ENCODE data around the gene WDR83.
"Not testable (repeated sequence)": the region's sequence is repeated elsewhere in the genome, so short reads cannot be mapped to it uniquely, and the experiment has no call there.

Gene WDR83

GRCh38 chr19:12708641-12709040 is 42.0 kb downstream of the WDR83 start:
- Histone ChIP-seq H4K20me1 (ENCODE audit: control insufficient read depth, insufficient read depth, low read depth, low read length) (no peaks in the 10 kb centered on the region), H3K27me3 (ENCODE audit: control insufficient read depth, low read length) (no peaks in the 10 kb centered on the region), H3K4me1 (ENCODE audit: control insufficient read depth, low read length) (peaks cover 1% of the 10 kb centered on the region), H3K9me2 (replicated peaks; ENCODE audit: control insufficient read depth, low read length) (no peaks in the 10 kb centered on the region), H3K4me2 (ENCODE audit: low read length) (no peak overlapping the region), H3K79me2 (ENCODE audit: control insufficient read depth, low read length) (peaks cover 2% of the 10 kb centered on the region; the same call in 1 of the 2 replicates), H3K9me3 (ENCODE audit: control insufficient read depth, insufficient read depth, low read length) (no peaks in the 10 kb centered on the region), H3K4me3 (ENCODE audit: low read length) (no peak overlapping the region), H3F3A (ENCODE audit: control insufficient read depth, insufficient read depth) (peaks cover 2% of the 10 kb centered on the region; the same call in 1 of the 2 replicates), H3K27ac (ENCODE audit: low read depth, low read length) (no peak overlapping the region), H3K36me3 (ENCODE audit: control insufficient read depth, low read length) (peaks cover 81% of the 10 kb centered on the region)
- TF ChIP-seq CTCF (IDR thresholded peaks at IDR 0.05; ENCODE audit: low read depth, low read length, poor library complexity, severe bottlenecking) (no peak), EZH2phosphoT487 (IDR thresholded peaks at IDR 0.05; ENCODE audit: borderline replicate concordance, low read length) (no peak)

GRCh38 chr19:12711187-12711586 is 44.6 kb downstream of the WDR83 start:
- no peaks in the 10 kb centered on the region for H3K4me1 ChIP-seq (ENCODE audit: control insufficient read depth, low read length)
- H3K27ac ChIP-seq (ENCODE audit: low read depth, low read length): no peak overlapping the region
- no peaks in the 10 kb centered on the region for H3K27me3 ChIP-seq (ENCODE audit: control insufficient read depth, low read length)
- H3K9me3 ChIP-seq (ENCODE audit: control insufficient read depth, insufficient read depth, low read length): no peaks in the 10 kb centered on the region
- no peaks in the 10 kb centered on the region for H3K9me2 ChIP-seq (replicated peaks; ENCODE audit: control insufficient read depth, low read length)
- no peak overlapping the region for H3K4me3 ChIP-seq (ENCODE audit: low read length)
- TF ChIP-seq CTCF (IDR thresholded peaks at IDR 0.05; ENCODE audit: low read depth, low read length, poor library complexity, severe bottlenecking) (no peak), EZH2phosphoT487 (IDR thresholded peaks at IDR 0.05; ENCODE audit: borderline replicate concordance, low read length) (no peak)
- H3K4me2 ChIP-seq (ENCODE audit: low read length): no peak overlapping the region
- peaks cover 18% of the 10 kb centered on the region for H3K79me2 ChIP-seq (ENCODE audit: control insufficient read depth, low read length)
- no peaks in the 10 kb centered on the region; the same call in 1 of the 2 replicates for H3F3A ChIP-seq (ENCODE audit: control insufficient read depth, insufficient read depth)
- H3K36me3 ChIP-seq (ENCODE audit: control insufficient read depth, low read length): peaks cover 80% of the 10 kb centered on the region
- H4K20me1 ChIP-seq (ENCODE audit: control insufficient read depth, insufficient read depth, low read depth, low read length): no peaks in the 10 kb centered on the region; the same call in 1 of the 2 replicates

- not testable (repeated sequence) for H3F3A ChIP-seq (ENCODE audit: control insufficient read depth, insufficient read depth); H3K4me2 ChIP-seq (ENCODE audit: low read length); H3K9me3 ChIP-seq (ENCODE audit: control insufficient read depth, insufficient read depth, low read length); H3K27me3 ChIP-seq (ENCODE audit: control insufficient read depth, low read length); H3K4me3 ChIP-seq (ENCODE audit: low read length); H3K27ac ChIP-seq (ENCODE audit: low read depth, low read length); H3K9me2 ChIP-seq (replicated peaks; ENCODE audit: control insufficient read depth, low read length); H4K20me1 ChIP-seq (ENCODE audit: control insufficient read depth, insufficient read depth, low read depth, low read length); H3K4me1 ChIP-seq (ENCODE audit: control insufficient read depth, low read length)
- peaks cover 80% of the 10 kb centered on the region for H3K36me3 ChIP-seq (ENCODE audit: control insufficient read depth, low read length)
- H3K79me2 ChIP-seq (ENCODE audit: control insufficient read depth, low read length): peaks cover 27% of the 10 kb centered on the region
These were observed 45.5 kb downstream of the WDR83 start for GRCh38 chr19:12712077-12712476.

- not testable (repeated sequence) for H3K4me2 ChIP-seq (ENCODE audit: low read length); H3F3A ChIP-seq (ENCODE audit: control insufficient read depth, insufficient read depth); H3K4me3 ChIP-seq (ENCODE audit: low read length); H3K4me1 ChIP-seq (ENCODE audit: control insufficient read depth, low read length); H4K20me1 ChIP-seq (ENCODE audit: control insufficient read depth, insufficient read depth, low read depth, low read length); H3K27ac ChIP-seq (ENCODE audit: low read depth, low read length); H3K9me3 ChIP-seq (ENCODE audit: control insufficient read depth, insufficient read depth, low read length); H3K9me2 ChIP-seq (replicated peaks; ENCODE audit: control insufficient read depth, low read length); H3K27me3 ChIP-seq (ENCODE audit: control insufficient read depth, low read length)
- Histone ChIP-seq H3K79me2 (ENCODE audit: control insufficient read depth, low read length) (peaks cover 39% of the 10 kb centered on the region), H3K36me3 (ENCODE audit: control insufficient read depth, low read length) (peaks cover 84% of the 10 kb centered on the region)
These were observed 46.7 kb downstream of the WDR83 start for GRCh38 chr19:12713304-12713703.

All from DOHH2 (cell line).